ENCODE measurements around the gene UBE2G2.

Gene UBE2G2

DNA sequence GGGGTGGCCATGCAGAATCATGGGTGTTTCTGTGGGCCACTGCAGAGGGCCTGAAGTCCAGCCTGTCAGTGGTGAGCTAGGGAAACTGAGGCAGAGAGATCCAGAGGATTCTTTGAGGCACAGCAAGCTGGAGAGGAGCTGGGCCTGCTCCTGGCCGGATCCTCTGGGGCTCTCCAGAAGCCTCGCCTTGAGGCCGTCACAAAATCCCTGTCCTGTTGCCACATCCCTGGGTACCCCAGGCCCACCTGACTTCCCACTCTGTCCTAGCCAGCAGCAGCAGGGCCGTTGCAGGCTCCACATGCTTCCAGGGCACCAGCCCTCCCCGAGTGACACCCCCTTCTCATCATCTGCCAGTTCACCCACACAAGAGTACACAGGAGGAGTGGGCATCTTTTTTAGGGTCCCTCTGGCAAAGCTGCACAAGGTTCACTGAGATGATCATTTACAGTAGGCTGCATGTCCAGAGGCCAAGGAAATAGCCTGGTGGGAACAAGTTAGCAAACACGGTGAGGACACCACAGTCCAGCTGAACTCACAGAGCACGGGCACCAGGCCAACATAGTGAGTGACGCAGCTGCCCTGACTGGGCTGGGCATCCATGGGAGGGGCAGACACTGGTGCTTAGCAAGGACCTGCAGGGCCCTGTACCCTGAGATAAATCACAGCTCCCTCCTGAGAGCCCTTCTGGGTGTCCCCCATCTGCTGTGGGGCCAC, 65.2 kb downstream of the UBE2G2 start:
- Histone ChIP-seq H3K4me3 (ENCODE audit: low read depth in 1 of 2, low read length in 2 of 2) (no peak overlapping the region), H3K36me3 (ENCODE audit: insufficient read depth, low read length) (no peaks in the 10 kb centered on the region), H3K4me2 (ENCODE audit: insufficient read depth, low read length) (no peak overlapping the region), H2AFZ (ENCODE audit: low read depth, low read length) (no peak overlapping the region), H3K27ac (ENCODE audit: low read length) (no peak overlapping the region), H3K9me3 (ENCODE audit: insufficient read depth, low read length, severe bottlenecking) (peaks cover 21% of the 10 kb centered on the region), H3K27me3 (ENCODE audit: insufficient read depth, low read length, poor library complexity) (peaks cover 2% of the 10 kb centered on the region), H4K20me1 (ENCODE audit: insufficient read depth, low read length) (no peaks in the 10 kb centered on the region), H3K4me1 (ENCODE audit: insufficient read depth, low read length) (no peaks in the 10 kb centered on the region), H3K79me2 (ENCODE audit: insufficient read depth, low read length) (no peaks in the 10 kb centered on the region), H3K9ac (ENCODE audit: low read depth, low read length) (no peak overlapping the region)
- ATAC-seq (ENCODE audit: insufficient read depth, low read depth) (no peak), DNase-seq (no peak)
- no peak for TF ChIP-seq EZH2 (IDR thresholded peaks at IDR 0.05; ENCODE audit: borderline replicate concordance, low read depth, low read length, severe bottlenecking)
- TF ChIP-seq, protein P1, sequence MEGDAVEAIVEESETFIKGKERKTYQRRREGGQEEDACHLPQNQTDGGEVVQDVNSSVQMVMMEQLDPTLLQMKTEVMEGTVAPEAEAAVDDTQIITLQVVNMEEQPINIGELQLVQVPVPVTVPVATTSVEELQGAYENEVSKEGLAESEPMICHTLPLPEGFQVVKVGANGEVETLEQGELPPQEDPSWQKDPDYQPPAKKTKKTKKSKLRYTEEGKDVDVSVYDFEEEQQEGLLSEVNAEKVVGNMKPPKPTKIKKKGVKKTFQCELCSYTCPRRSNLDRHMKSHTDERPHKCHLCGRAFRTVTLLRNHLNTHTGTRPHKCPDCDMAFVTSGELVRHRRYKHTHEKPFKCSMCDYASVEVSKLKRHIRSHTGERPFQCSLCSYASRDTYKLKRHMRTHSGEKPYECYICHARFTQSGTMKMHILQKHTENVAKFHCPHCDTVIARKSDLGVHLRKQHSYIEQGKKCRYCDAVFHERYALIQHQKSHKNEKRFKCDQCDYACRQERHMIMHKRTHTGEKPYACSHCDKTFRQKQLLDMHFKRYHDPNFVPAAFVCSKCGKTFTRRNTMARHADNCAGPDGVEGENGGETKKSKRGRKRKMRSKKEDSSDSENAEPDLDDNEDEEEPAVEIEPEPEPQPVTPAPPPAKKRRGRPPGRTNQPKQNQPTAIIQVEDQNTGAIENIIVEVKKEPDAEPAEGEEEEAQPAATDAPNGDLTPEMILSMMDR (IDR thresholded peaks at IDR 0.05; ENCODE audit: borderline replicate concordance, extremely low read depth, low read length, poor library complexity, severe bottlenecking), result no peak

DNA sequence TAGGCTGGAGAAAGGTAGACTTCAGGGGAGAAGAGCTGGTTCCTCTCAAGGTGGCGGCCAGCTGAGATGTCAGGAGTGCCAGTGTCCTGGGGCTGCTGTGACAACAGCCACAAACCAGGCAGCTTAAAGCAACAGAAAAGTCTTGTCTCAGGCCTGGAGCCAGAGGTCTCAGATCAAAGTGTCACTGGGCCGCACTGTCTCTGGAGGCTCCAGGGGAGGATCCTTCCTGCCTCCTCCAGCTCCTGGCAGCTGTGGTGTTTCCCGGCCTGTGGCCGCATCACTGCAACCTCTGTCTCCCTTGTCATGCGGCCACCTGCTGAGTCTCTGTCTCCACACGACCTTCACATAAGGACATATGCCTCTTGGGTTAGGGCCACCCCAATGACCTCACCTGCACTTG, 65.8 kb downstream of the UBE2G2 start:
- no peaks in the 10 kb centered on the region for H3K4me1 ChIP-seq (ENCODE audit: insufficient read depth, low read length)
- DNase-seq (no peak), ATAC-seq (ENCODE audit: insufficient read depth, low read depth) (no peak)
- no peaks in the 10 kb centered on the region for H3K36me3 ChIP-seq (ENCODE audit: insufficient read depth, low read length)
- H3K27ac ChIP-seq (ENCODE audit: low read length), result no peak overlapping the region
- H4K20me1 ChIP-seq (ENCODE audit: insufficient read depth, low read length), result no peaks in the 10 kb centered on the region
- no peak overlapping the region for H3K4me3 ChIP-seq (ENCODE audit: low read depth in 1 of 2, low read length in 2 of 2)
- H3K27me3 ChIP-seq (ENCODE audit: insufficient read depth, low read length, poor library complexity), result peaks cover 4% of the 10 kb centered on the region
- TF ChIP-seq EZH2 (IDR thresholded peaks at IDR 0.05; ENCODE audit: borderline replicate concordance, low read depth, low read length, severe bottlenecking), result no peak
- TF ChIP-seq, protein P1 (IDR thresholded peaks at IDR 0.05; ENCODE audit: borderline replicate concordance, extremely low read depth, low read length, poor library complexity, severe bottlenecking), result no peak
- H3K4me2 ChIP-seq (ENCODE audit: insufficient read depth, low read length), result no peak overlapping the region
- no peak overlapping the region for H2AFZ ChIP-seq (ENCODE audit: low read depth, low read length)
- no peaks in the 10 kb centered on the region for H3K79me2 ChIP-seq (ENCODE audit: insufficient read depth, low read length)
- no peak overlapping the region for H3K9ac ChIP-seq (ENCODE audit: low read depth, low read length)
- H3K9me3 ChIP-seq (ENCODE audit: insufficient read depth, low read length, severe bottlenecking), result peaks cover 21% of the 10 kb centered on the region

DNA sequence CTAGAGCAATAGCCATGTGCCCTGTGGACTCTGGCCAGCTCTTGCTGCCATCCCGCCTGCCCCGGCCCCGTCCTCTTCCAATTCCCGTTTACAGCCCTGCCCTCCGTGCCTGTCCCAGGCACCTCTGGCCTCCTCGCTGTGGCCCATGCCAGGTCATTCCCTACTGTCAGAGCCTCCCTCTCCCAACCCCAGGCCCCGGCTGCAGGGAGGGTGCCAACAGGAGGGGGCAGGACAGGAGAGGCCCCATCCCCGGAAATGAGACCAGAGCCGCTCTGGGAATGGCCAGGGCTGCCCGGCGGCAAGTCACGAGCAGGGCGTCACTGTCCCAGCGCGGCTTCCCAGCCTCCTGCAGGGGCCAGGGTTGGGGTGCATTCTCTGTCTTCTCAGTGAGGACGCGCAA, 66.8 kb downstream of the UBE2G2 start:
- H3K79me2 ChIP-seq (ENCODE audit: insufficient read depth, low read length), result no peaks in the 10 kb centered on the region
- no peak overlapping the region for H3K4me3 ChIP-seq (ENCODE audit: low read depth in 1 of 2, low read length in 2 of 2)
- TF ChIP-seq EZH2 (IDR thresholded peaks at IDR 0.05; ENCODE audit: borderline replicate concordance, low read depth, low read length, severe bottlenecking), result no peak
- no peak overlapping the region for H3K27ac ChIP-seq (ENCODE audit: low read length)
- H2AFZ ChIP-seq (ENCODE audit: low read depth, low read length), result no peak overlapping the region
- ATAC-seq (ENCODE audit: insufficient read depth, low read depth) (no peak), DNase-seq (no peak)
- peaks cover 21% of the 10 kb centered on the region for H3K9me3 ChIP-seq (ENCODE audit: insufficient read depth, low read length, severe bottlenecking)
- no peaks in the 10 kb centered on the region for H3K36me3 ChIP-seq (ENCODE audit: insufficient read depth, low read length)
- peaks cover 4% of the 10 kb centered on the region for H3K27me3 ChIP-seq (ENCODE audit: insufficient read depth, low read length, poor library complexity)
- no peak overlapping the region for H3K9ac ChIP-seq (ENCODE audit: low read depth, low read length)
- H3K4me2 ChIP-seq (ENCODE audit: insufficient read depth, low read length), result no peak overlapping the region
- no peaks in the 10 kb centered on the region for H3K4me1 ChIP-seq (ENCODE audit: insufficient read depth, low read length)
- H4K20me1 ChIP-seq (ENCODE audit: insufficient read depth, low read length), result no peaks in the 10 kb centered on the region

DNA sequence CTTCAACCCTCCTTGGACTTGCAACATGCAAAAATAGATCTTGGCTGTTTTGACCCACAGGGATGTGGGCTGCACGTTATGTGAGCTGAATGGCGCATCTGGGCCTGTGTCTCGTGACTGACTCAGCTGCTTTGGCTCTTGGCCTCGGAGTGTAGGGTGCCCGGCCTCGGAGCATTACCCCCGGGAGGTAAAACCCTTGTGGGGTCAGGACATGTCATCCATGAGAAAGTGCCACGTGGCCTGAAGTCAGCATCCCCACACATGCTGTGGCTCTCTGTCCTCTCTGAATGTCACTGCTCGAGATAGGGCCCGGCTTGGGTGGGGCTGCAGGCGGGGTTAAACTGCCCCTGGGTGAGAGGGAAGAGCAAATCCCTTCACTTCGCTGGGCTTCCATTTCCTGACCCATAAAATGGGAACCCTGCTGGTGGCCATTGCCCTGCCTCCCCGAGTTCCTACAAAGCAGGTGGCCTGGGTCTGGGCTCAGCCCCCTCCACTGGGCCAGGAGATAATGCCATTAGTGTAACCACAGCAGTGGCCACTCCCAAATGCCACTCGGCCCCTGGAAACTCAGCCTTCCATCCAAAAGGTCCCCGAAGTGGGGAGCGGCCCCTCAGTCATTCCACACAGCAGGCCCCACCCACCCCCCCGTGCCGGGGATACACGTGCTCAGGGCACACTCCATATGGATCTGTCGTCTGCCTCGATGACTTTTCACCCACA, 67.4 kb downstream of the UBE2G2 start:
- no peak for DNase-seq
- H3K4me3 ChIP-seq (ENCODE audit: low read depth in 1 of 2, low read length in 2 of 2), result no peak overlapping the region
- no peaks in the 10 kb centered on the region for H4K20me1 ChIP-seq (ENCODE audit: insufficient read depth, low read length)
- H3K79me2 ChIP-seq (ENCODE audit: insufficient read depth, low read length), result no peaks in the 10 kb centered on the region
- no peaks in the 10 kb centered on the region for H3K36me3 ChIP-seq (ENCODE audit: insufficient read depth, low read length)
- TF ChIP-seq, protein P1 (IDR thresholded peaks at IDR 0.05; ENCODE audit: borderline replicate concordance, extremely low read depth, low read length, poor library complexity, severe bottlenecking), result no peak
- TF ChIP-seq EZH2 (IDR thresholded peaks at IDR 0.05; ENCODE audit: borderline replicate concordance, low read depth, low read length, severe bottlenecking), result no peak
- H3K4me1 ChIP-seq (ENCODE audit: insufficient read depth, low read length), result no peaks in the 10 kb centered on the region
- ATAC-seq (ENCODE audit: insufficient read depth, low read depth), result no peak
- no peak overlapping the region for H3K9ac ChIP-seq (ENCODE audit: low read depth, low read length)
- H3K27me3 ChIP-seq (ENCODE audit: insufficient read depth, low read length, poor library complexity), result peaks cover 4% of the 10 kb centered on the region
- H3K27ac ChIP-seq (ENCODE audit: low read length), result no peak overlapping the region
- no peak overlapping the region for H2AFZ ChIP-seq (ENCODE audit: low read depth, low read length)
- no peak overlapping the region for H3K4me2 ChIP-seq (ENCODE audit: insufficient read depth, low read length)
- H3K9me3 ChIP-seq (ENCODE audit: insufficient read depth, low read length, severe bottlenecking), result peaks cover 21% of the 10 kb centered on the region
